Testis (tissue), 2 donors: ENCODE results near the gene XRCC4.

Experiments
- CTCF ChIP-seq, 3 experiments: fragments of 450-650 bp in 2 of 3; fragments of 200-600 bp in 1 of 3; sonication (generic) in 1 of 3; IDR thresholded peaks; one replicate each; pipeline ENCODE4 v1.5.1; 2016 to 2019; ENCODE audit warnings: antibody characterized with exemption in 3 of 3, mild to moderate bottlenecking in 2 of 3, moderate library complexity in 1 of 3
- POLR2A ChIP-seq: fragments of 450-650 bp; IDR thresholded peaks from one replicate; pipeline ENCODE4 v1.6.1; 2017; ENCODE audit warnings: antibody characterized with exemption, mild to moderate bottlenecking, moderate library complexity

- no peak for TF ChIP-seq CTCF (IDR thresholded peaks at IDR 0.05)
- no peak for TF ChIP-seq POLR2A
Measured at GRCh38 chr5:83034528-83035207, 42.7 kb upstream of the XRCC4 start.
